Activated CD4-positive, alpha-beta T cell treated with anti-CD3 and anti-CD28 coated beads, Interleukin-2, amount 50 U/mL, for 48 hours (primary cell): ENCODE measurements around the gene DCTN4.
A peak's percentile ranks its signal among the peaks of the same experiment; 100 is the strongest.
"Not testable (repeated sequence)": the region's sequence is repeated elsewhere in the genome, so short reads cannot be mapped to it uniquely, and the experiment has no call there.

Experiments
- DNase-seq, 2 experiments: peaks; one replicate each; pipeline ENCODE4 v3.0.0-alpha.2; 2020

Gene DCTN4

DNA sequence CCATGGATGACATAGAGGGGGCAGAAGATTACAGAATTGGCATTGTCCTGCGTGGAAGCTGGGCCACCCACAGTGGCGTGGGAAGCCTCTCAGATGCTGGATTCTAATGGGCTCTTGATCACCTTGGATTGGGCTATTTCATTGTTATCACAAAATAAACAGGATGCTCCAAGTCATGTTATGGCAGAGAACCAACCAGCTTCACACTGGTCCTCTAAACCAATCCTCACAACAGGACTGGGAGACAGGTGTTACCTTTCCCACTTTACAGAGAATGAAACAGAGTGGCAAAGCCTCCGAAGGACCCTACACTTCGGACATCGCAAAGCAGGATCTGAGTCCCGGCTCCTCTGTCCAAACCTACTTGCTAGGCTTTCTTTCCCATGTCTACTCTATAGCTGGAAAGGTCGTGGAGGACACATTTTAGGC, 19.3 kb upstream of the DCTN4 start:
- no peak for DNase-seq

DNA sequence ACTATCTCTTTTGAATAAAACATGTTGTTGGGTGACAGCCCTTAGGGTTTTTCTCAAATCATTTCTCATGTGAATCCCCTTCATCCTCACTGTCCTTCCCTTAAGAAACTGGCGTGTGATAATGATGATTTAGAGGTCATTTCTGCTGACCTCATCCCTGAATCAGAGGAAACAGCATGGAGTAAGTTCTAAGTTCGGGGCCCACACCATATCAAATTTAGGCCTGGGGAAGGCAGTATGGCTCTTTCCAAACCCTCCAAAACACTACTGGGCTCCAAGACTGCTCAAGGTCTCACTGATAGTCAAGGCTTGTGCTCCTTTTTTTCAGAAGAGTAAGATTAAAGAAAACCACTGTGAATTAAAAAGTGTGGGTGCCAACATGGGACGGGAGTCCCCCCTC, 18.9 kb upstream of the DCTN4 start:
- DNase-seq = no peak

DNA sequence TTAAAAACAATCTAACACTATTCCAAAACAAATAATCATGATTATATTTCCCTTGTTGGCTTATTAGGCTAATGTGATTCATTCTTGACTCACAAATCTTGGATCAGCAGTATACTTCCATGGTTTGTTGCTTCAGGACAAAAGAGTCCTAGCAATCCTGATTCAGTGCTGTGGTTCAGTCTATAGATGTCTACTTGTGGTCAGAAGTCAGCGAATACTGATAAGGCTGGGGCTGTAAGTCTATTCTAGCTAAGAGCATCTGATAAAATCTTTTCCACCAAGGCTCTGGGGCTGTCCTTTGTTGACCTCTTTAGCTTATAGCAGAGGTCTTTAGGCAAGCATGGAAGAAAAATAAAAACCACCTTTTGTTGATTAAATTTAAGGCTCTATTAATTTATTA, 15.3 kb upstream of the DCTN4 start:
- no peak for DNase-seq

DNA sequence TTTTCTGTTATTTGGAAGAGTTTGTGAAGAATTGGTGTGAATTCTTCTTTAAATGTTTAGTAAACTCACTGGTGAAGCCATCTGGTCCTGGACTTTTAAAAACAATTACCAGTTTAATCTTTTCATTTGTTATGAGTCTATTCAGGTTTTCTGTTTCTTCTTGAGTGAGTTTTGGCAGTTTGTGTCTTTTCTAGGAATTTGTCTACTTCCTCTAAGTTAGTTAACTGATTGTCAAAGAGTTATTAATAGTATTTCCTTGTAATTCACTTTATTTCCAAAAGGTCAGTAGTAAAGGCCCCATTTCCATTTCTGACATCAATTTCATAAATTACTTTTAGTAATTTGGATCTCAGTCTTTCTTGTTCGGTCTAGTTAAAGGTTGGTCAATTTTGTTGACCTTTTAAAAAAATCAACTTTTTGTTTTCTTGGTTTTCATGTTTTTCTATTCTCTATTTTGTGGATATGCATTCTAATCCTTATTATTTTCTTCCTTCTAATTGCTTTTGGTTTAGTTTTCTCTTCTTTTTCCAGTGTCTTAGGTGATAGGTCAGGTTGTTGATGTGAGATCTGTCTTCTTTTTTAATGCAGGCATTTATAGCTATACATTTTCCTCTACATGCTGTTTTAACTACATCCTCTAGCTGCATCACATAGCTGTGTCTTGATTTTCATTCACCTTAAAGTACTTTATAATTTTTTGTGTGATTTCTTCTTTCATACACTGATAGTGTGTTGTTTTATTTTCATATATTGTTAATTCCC, 12.4 kb upstream of the DCTN4 start:
- DNase-seq = no peak

DNA sequence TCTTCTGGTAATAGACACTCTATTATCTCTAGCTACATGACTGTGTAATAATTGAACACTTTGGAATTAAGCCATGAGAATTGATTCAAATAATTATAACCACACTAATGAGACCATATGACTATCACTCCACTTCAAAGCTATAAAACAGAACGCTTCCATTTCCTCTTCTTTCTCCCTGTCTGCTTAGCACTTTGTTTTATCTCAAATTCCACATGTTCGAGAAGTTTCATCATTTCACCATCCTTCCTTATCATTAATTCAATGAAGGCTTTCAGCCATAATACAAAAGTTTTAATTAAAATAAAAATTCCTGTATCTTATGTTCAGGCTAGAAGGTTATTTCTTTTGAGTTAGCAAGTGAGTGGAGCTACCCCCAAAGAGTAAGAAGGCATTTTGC, 7.4 kb upstream of the DCTN4 start:
- DNase-seq = no peak

DNA sequence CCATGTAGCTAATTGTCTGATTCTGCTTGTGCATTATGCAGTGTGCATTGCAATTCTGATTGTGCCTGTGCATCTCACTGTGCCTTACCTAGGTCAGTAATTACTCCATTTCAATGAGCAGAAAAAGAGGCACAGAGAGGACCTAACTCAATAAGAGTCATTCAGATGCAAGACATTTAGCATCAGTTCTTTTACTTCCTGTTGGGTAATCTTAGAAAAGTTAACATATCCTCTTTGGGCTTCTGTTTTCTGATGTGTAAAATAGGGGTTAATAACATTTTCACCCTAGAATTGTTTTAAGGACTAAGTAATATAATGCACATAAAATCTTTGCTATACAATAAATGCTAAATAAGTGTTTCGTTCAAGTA, 7.0 kb upstream of the DCTN4 start:
- DNase-seq = no peak

DNA sequence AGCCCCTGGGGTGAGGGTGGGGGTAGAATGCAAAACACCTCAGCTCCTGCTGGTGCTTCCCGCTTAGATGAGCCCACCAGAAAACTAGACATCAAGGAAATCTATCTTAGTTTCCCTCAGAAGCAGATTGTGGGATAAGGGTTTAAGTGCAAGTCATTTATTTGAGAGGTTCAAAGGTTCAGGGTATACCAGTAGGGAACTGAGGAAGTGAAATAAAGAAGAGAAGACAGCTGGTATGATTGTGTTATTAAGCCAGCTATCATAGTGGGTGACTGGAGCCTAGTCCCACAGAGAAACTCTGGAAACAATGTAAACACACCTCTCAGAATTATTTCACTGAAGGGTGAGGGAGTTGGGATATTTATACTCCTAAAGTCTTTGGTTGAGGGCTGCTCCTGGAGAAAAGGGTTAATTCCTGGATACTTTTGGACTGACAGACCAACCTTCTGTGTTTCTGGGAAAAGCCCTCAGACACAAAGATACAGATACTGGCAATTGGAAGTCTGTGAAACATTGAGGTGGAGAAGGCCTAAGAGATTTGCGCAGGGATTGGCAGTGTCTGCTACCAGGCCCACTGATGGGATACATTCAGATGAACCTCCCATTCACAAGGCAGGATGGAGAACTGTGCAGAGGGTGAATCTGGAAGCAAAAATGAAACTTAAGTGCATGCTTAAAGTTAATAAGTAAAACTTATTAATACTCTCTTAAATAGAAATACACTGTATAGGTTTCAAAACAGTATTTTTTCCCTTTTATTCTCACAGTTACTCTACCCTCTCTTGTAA, 6.4 kb upstream of the DCTN4 start:
- no peak for DNase-seq

DNA sequence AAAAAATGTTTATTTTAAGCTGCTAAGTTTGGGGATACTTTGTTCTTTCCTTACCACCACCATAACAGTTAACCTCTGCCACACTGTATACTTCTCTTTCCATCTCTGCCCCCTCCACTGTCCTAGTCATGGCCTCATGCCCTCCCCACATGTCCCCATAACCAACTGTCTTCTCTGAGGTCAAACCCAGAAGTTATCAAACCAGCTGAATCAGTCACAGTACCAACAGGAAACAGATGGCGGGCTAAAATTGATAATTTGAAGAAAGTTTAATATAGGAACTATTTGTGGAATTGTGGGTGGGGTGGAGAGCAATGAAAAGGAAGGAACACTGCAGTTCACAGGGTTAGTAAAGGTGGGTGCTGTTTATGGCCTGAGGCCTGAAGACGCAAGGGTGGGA, 5.7 kb upstream of the DCTN4 start:
- DNase-seq = no peak

DNA sequence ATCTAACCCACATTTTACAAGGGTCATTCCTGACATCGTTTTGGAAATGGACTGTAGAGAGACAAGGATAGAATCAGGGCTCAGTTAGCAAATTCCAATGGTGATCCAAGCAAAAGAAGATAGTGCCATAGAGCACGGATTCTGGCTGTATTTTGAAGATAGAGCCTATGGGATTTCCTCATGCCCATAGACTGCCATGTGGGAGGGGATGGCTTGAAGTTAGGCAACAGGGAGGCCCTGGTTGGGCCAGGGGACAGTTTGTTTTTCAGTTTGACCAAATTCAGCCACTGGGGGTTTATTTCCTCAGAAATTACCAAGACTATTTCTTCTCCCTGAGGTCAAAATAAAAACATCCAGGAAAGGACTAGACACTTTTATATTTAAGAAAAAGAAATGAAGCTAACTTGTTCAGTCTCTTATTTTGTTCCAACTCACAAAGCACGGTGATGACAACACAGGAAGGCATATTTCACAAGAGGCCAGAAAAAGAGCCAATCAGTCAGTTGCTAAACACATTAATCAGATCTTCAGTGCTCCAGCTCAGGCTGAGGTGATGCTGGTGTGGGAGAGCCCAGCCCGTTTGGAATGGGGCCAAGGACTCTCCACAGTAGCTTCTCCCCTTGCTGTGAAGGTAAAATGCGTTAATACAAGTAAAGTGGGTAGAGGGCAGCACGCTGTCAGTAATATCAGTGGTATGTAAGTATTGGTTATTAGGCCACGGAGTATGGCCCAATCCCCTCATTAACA, 4.4 kb upstream of the DCTN4 start:
- DNase-seq = no peak

DNA sequence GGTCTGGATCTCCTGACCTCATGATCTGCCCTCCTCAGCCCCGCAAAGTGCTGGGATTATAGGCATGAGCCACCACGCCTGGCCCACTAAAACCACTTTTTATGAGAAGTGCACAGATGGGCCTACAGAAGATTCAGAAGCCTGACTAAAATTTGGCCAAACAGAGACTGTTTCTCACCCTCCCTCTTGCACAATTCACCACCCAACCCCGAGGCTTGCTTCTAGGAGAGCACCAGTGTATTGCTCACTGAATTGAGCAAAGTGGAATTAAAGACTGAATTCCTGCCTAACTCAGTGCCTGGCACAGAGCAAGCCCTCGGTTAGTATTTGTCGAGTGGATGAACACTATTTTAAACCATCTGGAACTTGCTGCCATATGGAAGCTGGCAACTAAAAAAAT, 3.4 kb upstream of the DCTN4 start:
- no peak for DNase-seq

DNA sequence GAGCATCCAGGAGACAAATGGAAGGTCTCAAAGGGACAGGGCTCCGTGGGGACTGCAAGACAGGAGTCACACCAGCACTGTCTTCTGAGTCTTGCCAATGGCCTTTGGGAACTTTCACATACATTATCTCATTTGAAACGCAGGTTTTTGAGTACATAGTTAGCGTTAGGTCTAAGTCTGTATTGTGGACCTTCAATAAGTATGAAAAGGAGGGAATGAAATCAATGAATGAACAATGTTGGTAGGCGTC, 442 bp upstream of the DCTN4 start:
- DNase-seq = no peak

DNA sequence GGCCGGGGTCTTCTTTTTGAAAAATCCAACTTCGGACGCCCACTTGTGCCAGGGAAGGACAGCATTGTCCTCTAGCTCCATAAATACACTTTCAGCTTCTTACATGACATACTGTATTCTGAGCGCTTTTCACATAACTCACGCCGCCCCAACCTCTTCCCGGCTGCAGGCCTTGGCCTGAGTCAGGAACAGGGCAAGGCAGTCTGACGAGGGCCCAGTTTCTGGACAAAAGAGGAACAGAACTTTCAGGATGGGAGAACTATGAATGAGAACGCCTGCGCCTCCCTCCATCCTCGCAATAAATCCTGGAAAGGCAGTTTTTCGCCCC, 650 bp downstream of the DCTN4 start:
- no peak for DNase-seq

DNA sequence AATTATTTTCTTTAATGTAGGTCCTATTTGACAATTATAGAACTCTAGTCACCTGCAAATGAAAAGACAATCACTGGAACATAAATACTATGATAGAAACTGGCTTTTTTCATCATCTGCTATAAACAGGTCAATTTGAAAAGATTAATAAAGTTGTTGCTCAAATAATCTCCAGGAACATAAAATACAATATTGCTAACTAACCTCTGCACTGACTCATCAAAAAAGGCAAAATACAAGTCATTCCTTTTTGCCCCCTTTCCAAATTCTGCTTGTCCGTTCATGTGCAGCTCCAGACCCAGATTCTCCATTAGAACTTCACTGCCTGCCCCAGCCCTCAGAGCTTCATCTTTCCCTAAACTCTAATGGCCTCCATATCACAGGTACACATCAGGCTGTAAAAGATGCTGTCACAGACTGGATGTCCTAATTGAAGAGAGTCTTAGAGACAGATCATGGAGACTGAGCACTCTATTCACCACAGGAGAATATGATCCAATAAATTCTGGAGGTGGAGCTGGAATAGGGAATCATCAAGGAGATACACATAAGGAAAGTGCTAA, 1.6 kb downstream of the DCTN4 start:
- DNase-seq = no peak

DNA sequence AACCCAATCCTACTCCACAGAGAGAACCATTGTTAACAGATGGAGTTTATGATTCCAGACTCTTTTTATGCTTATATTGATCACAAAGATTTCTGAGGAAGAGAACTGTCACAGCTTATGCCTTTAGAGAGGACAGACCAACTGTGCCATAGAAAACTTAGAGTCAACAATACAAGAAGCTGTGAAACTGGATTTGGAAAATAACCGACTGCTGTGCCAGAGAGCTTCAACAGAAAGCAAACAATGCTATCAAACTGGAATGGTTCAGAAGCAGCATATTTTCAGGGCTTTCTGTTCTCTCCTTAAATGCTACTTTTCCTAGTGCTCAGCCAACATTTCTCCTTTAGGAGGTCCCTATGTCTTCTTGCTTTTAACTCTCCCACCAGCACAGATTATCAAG, 5.0 kb downstream of the DCTN4 start:
- DNase-seq = no peak

DNA sequence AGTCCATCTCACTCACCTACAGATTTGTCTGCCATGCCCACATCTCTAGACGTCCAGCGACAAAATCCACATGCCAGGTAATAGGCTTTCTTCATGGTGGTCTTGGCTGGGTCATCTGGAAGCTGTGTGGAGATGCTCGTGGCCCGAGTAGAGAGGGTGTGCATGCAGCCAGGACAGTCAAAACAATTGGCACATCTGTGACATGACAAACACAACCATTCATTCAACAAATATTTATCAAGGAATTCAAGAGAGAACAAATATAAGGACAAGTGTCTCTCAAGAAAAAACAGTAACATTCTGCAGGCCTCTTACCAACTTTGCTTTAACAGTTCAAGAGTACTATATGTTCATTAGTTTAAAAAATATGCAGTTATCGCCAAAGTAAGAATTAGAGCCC, 5.4 kb downstream of the DCTN4 start:
- DNase-seq = no peak

DNA sequence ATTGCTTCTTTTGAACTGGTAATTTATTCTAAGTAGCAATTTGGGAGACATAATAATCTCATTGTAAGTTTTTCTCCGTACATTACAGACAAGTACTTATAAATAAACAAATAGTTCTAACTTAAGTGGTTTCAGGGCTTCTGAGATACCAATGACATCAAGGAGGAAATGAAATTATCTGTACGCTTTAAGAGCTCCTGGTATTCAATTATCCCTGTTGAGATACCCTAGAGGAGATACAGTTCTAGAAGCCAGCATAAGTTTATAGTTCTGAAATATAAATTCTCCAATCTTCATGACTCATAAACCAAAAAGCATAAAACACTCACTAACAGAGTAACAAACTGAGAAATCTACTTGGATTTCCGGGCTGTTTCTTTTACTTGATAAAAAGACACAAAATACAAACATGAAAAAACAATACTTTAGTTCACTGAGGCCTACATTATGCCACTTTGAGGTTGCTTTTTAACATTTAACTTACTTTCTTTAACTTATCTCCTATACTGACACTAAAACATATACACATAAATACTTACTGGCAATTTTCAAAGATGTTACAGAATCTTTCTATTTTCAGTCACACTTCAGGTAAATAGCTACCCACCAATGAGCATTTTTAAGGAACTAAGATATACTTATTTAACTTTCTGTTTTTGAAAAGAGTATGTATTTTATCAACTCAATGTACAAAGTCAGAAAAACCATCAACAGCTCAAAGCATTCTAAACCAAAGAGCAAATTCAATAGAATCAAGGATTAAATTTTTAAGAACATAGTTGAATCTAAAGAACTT, 7.5 kb downstream of the DCTN4 start:
- DNase-seq = no peak

DNA sequence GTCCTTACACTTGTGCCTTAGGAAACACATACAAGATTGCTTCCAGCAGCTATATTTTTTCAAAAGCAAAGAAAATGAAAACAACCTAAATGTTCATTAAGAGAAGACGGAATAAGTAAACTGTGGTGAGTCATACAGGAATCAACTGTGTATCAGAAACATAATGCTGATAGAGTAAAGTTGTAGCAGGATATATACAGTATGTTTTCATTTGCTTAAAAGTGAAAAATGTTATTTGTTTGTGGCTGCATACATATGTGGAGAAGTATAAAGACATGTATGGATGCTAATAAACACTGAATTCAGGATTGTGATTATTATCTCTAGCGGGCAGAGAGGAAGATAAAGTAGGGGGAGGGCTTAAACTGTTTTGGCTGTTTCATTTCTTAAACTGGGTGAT, 8.3 kb downstream of the DCTN4 start:
- no peak for DNase-seq

DNA sequence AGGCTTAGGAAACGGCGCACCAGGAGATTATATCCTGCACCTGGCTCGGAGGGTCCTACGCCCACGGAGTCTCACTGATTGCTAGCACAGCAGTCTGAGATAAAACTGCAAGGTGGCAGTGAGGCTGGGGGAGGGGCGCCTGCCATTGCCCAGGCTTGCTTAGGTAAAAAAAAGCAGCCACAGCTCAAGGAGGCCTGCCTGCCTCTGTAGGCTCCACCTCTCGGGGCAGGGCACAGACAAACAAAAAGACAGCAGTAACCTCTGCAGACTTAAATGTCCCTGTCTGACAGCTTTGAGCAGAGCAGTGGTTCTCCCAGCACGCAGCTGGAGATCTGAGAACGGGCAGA, 15.7 kb downstream of the DCTN4 start:
- not testable (repeated sequence) for DNase-seq

DNA sequence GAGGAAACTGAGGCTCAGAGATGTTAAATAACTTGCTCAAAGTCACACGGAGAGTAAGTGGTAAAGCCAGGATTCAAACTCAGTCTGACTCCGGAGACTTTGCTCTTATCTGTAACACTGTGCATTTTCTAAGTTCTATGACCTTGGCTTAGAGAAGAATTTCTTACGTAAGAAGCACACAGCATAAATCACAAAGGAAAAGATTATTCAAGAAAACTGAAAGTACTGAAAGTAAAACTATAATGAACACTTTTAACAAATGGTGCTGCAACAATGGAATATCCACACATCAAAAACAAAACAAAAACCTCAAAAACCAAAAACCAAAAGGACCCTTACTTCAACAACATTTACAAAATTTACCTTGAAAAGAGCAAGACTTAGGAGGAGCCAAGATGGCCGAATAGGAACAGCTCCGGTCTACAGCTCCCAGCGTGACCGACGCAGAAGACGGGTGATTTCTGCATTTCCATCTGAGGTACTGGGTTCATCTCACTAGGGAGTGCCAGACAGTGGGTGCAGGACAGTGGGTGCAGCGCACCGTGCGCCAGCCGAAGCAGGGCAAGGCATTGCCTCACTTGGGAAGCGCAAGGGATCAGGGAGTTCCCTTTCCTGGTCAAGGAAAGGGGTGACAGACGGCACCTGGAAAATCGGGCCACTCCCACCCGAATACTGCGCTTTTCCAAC, 16.2 kb downstream of the DCTN4 start:
- DNase-seq = not testable (repeated sequence)

DNA sequence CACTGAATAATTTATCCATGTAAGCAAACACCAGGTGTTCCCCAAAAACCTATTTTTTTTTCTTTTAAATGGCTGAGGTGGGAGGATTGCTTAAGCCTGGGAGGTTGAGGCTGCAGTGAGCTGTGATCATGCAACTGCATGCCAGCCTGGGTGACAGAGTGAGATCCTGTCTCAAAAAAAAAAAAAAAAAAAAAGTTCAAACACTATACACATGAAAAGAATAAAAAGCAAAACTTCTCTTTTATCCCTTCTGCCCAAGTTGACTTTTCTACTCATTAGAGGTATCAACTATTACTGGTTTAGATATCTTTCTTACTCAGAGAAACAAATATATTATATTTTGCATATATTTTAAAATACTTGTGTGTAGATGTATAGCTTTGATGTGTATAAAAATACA, 17.8 kb downstream of the DCTN4 start:
- DNase-seq = no peak

DNA sequence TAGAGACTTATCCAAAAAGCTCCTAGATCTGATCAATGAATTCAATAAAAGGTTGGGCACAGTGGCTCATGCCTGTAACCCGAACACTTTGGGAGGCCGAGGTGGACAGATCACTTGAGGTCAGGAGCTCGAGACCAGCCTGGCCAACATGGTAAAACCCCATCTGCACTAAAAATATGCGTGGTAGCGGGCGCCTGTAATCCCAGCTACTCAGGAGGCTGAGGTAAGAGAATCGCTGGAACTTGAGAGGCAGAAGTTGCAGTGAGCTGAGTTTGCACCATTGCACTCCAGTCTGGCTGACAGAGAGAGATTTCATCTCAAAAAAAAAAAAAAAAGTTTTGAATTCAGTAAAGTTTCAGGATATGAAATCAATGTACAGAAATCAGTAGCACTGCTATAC, 20.0 kb downstream of the DCTN4 start:
- DNase-seq = no peak

DNA sequence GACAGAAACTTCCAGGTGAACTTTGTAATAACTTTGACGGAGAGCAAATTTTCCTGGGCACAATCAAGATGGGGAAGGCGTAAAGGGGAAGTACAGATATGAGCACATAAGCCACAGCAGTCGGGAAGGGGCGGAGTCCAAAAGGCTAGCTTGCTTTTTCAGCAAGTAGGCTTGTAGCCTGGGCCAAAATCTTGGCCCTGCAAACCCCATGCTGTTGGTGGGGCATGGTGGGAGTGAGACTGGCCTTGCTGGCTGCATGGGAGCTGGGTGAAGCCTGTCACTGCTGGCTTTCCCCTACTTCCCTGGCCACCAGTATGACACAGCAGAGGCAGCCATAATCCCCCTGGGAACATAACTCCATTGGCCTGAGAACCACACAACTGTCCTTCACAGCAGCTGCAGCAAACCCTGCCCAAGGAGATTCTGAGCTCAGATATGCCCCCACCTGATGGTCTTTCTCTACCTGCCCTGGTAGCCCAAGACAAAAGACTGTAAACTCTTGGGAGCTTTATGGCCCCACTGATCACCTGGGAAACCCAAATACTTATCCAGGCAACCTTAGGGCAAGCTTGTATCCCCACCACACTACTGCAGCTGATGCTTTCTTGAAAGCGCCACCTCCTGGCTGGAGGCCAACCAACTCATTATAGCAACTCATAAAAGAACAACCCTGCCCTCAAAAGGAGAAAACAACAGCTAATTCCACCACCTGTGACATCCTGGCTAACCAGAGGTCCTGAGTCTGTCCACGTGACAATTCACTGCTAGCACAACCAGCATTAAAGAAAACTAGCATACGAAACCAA, 24.0 kb downstream of the DCTN4 start:
- DNase-seq = peak; percentile 40 to 51
